Colonic mucosa (tissue), 4 donors: ENCODE data around the gene PIP4P1. TPM values are rescaled to one million over a fixed set of nuclear protein-coding genes. Genes with fewer than 3 reads are reported as not detected.

Experiments used
- DNase-seq: peaks from one replicate; pipeline ENCODE4 v3.0.0-alpha.2; 2020
- H3K27ac ChIP-seq: fragments of 200-600 bp; one replicate; pipeline ENCODE4 v1.8.0; 2021
- H3K27me3 ChIP-seq: fragments of 200-600 bp; one replicate; pipeline ENCODE4 v1.8.0; 2021
- H3K36me3 ChIP-seq: fragments of 200-600 bp; one replicate; pipeline ENCODE4 v1.8.0; 2021
- H3K4me1 ChIP-seq: fragments of 200-600 bp; one replicate; pipeline ENCODE4 v1.8.0; 2021; ENCODE audit warnings: mild to moderate bottlenecking
- H3K4me3 ChIP-seq: fragments of 200-600 bp; one replicate; pipeline ENCODE4 v1.8.0; 2021
- H3K9ac ChIP-seq, 2 donors: one replicate each; pipeline ENCODE4 v1.7.0; 2013; ENCODE audit warnings: control low read depth in 2 of 2, low read depth in 2 of 2, low read length in 2 of 2
- H3K9me3 ChIP-seq: fragments of 200-600 bp; one replicate; pipeline ENCODE4 v1.8.0; 2021
- CTCF ChIP-seq: fragments of 200-600 bp; IDR thresholded peaks from one replicate; pipeline ENCODE4 v1.8.0; 2022; ENCODE audit warnings: antibody characterized with exemption, mild to moderate bottlenecking
- intact Hi-C: fragments of 100-400 bp; cut with DNase I; formaldehyde crosslinking; loops from one replicate; pipeline ENCODE4 v1.14.1; 2022
- total RNA-seq, 2 donors: library from RNA; stranded (reverse); fragmentation: NEBNext Ultra II Directional in 1 of 2; extraction: Animal tissue kit (Norgen Biotek cat#: 25700) in 1 of 2; gene quantifications; one replicate each; pipeline ENCODE4 v1.2.1, GENCODE V29; 2021
- donor health status: healthy.
- donor health status: DM: no; HTN: no; CAD: no.
- donor health status: DM: no; HTN: no; CAD: no.

Gene PIP4P1
- total RNA-seq, 2 donors from 2014 or later, result 30.3 to 54.6 TPM

GRCh38 chr14:20409226-20409625 lies 52.0 kb downstream of the PIP4P1 start:
- intact Hi-C loops, result loop anchor here (5.0 kb wide), 1 partner anchor 63 kb away; no protein-coding TSS in a partner anchor

More at GRCh38 chr14:20409226-20409625, 52.0 kb downstream of the PIP4P1 start:
- H3K27ac ChIP-seq, result no peak overlapping the region
- no peak overlapping the region for H3K4me3 ChIP-seq
- H3K9me3 ChIP-seq, result no peaks in the 10 kb centered on the region
- H3K9ac ChIP-seq, result no peak overlapping the region
- H3K4me1 ChIP-seq, result peaks cover 1% of the 10 kb centered on the region
- peaks cover 5% of the 10 kb centered on the region for H3K36me3 ChIP-seq
- TF ChIP-seq CTCF, result no peak
- DNase-seq, result no peak
- H3K27me3 ChIP-seq, result no peaks in the 10 kb centered on the region

Other genes starting within 250 kb of the PIP4P1 start
- not detected for gene OR11H6, start 237.7 kb downstream of the PIP4P1 start, total RNA-seq
- not detected for gene OR11H7, start 232.5 kb downstream of the PIP4P1 start, total RNA-seq
- gene OR11H4, start 222.1 kb downstream of the PIP4P1 start, total RNA-seq, result not detected
- gene TTC5, start 155.5 kb downstream of the PIP4P1 start, total RNA-seq, result 10 to 100 TPM; 10.1 to 12.1 TPM
- gene CCNB1IP1, start 128.2 kb downstream of the PIP4P1 start, total RNA-seq, result 10 to 100 TPM; 20.5 to 30.7 TPM
- gene PARP2, start 117.8 kb downstream of the PIP4P1 start, total RNA-seq, result 10 to 100 TPM; 12.5 to 23.7 TPM
- gene TEP1, start 47.9 kb downstream of the PIP4P1 start, total RNA-seq, result 10 to 100 TPM; 53.7 to 71.3 TPM
- under 1 TPM; 0.05 TPM for gene KLHL33, start 25.3 kb downstream of the PIP4P1 start, total RNA-seq
- 10 to 100 TPM; 26.9 to 42.0 TPM for gene OSGEP, start 6.6 kb downstream of the PIP4P1 start, total RNA-seq
- 100 to 1,000 TPM; 119 to 169 TPM for gene APEX1, start 6.2 kb downstream of the PIP4P1 start, total RNA-seq
- gene PNP, start 8.0 kb upstream of the PIP4P1 start, total RNA-seq, result 100 to 1,000 TPM; 121 to 123 TPM
- gene RNASE10, start 44.1 kb upstream of the PIP4P1 start, total RNA-seq, result under 1 TPM; 0.35 to 0.57 TPM
- not detected for gene RNASE9, start 99.6 kb upstream of the PIP4P1 start, total RNA-seq
- gene RNASE11, start 126.6 kb upstream of the PIP4P1 start, total RNA-seq, result not detected
- not detected for gene RNASE12, start 129.9 kb upstream of the PIP4P1 start, total RNA-seq
- not detected for gene OR6S1, start 180.3 kb upstream of the PIP4P1 start, total RNA-seq
- gene RNASE4, start 223.1 kb upstream of the PIP4P1 start, total RNA-seq, result 10 to 100 TPM; 41.5 to 94.7 TPM
- gene ANG, start 227.3 kb upstream of the PIP4P1 start, total RNA-seq, result 10 to 100 TPM; 50.0 to 73.6 TPM